Globus pallidus (tissue), 1 donor: Measurements from ENCODE around the gene MAB21L1.

ENCODE experiments used
- DNase-seq: peaks from one replicate; pipeline ENCODE4 v3.0.0-alpha.2; 2015; ENCODE audit warnings: low spot score

Gene MAB21L1

GRCh38 chr13:35475960-35476943 is at the start of gene MAB21L1:
TSS of gene MAB21L1 (minus strand) at chr13:35476689. CDS start at chr13:35476138, 551 bp downstream.
- DNase-seq: peak; percentile 35

DNA sequence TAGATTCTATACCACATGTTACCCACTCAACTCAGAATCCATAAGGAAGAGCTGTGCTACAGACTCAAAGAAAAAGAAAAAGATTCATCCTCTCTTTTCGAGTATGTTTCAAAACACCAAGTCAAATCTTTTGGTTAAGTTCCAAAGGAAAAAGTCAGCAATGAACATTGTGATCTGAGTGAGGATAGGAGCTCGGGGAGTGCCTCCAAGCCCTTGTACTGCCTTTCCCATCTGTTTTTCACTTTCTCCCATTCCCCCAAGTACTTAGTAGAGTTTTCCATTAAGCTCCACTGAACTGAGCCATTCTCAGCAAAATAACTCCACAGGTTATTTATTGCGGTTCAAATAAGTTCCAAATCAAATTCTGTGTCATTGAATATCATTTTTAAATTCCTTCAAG is 47.7 kb upstream of the MAB21L1 start:
- no peak for DNase-seq

DNA sequence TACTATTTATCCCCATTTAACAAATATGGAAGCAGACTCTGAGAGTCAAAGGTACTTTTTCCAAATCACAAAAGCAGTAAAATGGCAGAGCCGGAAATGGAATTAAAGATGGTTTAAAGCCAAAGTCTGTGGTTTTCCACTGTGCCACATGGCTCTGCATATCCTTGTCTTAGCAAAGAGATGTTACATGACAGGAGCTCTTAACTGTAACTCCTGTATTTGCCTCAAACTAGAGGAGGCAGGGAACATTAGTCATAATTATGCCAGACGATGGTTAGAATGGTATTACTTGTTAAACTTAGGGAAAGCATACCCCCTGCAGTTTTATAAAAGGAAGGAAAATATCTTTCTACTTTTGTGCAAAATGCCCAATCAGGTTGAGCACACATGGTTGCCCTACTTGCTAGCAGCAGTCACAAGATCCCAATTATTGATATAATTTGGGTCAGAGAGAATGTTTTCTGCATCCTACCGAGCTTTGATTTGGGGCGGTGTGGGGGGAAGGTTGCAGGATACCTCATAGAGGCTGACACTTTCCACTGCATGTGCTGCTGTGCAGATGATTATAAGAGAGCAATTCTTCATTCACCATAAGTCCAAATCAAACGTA is 42.0 kb upstream of the MAB21L1 start:
- DNase-seq: no peak

- DNase-seq: no peak
Measured at GRCh38 chr13:35514801-35515502, 38.5 kb upstream of the MAB21L1 start.

DNA sequence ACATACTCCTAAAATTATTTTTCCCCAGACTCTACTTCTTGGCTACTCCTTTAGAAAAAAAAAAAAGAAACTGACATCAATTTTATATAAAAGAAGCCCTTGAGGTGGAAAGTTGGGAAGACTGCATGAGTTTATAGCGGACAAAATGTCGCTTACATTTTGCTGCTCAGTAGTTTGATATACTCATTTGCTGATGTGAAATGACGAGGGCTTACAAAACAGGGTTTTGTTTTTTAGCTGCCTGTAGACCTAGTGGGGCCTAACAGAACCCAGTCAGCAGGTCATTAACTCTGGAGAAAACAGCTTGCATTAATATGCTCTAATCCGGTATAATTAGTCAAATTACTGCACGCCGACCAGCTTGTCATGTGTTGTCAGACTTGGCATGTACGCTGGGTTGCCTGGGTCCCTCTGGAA is 37.6 kb upstream of the MAB21L1 start:
- no peak for DNase-seq

- no peak for DNase-seq
Measured at GRCh38 chr13:35512271-35512920, 35.9 kb upstream of the MAB21L1 start.

DNA sequence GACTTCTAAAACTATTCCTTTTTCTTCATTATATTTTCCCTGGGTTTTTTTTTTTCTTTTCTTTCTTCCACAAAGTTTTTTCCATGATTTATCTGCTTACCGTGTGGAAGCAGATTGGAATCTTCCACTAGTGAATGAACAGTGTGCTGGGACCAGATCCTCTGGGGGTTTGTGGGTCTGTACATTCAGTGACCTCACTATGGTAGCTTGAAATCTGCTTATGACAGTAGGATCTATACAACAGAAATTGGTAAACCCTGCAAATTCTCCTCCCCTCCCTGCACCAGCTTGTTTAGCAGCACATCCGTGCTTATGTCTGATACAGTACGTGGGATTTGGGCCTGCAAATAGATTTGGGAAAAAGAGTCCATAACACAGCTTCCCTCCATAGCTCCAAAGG is 26.0 kb upstream of the MAB21L1 start:
- no peak for DNase-seq

DNA sequence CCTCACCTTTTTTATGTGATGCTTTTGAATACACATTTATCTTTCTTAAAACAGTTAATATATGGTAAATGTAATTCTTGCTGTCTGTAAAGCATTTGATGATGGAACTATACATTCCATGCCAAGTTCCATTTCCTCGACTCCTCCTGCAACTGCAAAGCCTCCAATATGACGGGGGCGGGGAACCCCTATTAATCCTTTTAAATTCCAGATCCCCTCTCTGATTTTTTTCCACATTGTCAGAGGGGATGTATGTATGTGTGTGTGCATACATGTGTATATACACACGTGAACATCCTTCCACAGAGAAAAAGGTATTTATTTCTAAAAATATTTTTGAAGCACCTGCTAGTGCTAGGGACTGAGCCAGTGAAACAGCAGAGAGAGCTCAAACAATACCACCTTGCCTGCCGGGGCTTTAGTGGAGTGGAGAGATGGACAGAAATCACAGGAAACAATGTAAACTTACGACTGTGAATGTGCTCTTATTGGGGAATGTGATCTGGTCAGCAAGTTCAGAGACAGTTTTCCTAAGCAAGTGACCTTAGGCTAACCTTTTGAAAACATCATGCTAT is 25.3 kb upstream of the MAB21L1 start:
- no peak for DNase-seq

DNA sequence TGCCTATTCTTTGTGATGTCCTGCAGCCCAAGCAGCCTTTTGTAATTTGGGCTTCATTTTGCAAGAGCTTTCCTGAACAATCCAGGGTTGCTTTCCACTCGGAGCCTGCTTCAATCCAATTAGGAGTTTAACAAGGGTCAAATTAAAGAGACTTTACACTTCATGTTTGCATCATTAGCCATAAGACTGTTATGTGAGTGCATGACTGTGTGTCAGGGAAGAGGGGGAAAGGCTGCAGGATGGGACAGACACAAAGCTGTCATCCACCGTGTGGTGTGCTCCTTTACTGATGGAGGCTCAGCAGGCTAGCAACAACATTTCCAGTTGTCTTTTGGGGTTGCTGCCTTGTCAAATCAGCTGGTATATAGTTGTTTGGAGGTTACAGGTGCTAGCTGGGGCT is 23.7 kb upstream of the MAB21L1 start:
- DNase-seq: no peak

DNA sequence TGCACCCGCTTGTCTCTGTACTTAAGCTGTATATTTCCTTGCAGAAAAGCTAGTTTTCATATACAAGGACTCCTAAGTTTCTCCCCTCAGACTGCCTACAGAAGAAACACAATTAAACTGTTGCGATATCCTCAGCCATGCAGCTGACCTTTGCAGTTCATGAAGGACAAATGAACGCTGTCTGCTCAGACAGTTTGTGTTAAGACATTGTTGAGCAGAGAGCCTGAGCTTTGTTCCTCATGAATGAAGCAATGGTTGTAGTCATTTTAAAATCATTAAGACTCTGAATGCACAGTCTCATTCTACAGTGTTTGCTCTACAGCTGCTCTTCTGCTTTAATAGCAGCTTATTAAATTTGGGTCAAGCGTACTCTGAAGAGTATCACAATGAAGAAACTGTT is 23.2 kb upstream of the MAB21L1 start:
- peak; percentile 14 for DNase-seq

GRCh38 chr13:35499196-35499662 is 22.7 kb upstream of the MAB21L1 start:
- DNase-seq: peak; percentile 13

GRCh38 chr13:35498231-35498630 is 21.7 kb upstream of the MAB21L1 start:
- DNase-seq: no peak

GRCh38 chr13:35496761-35497386 is 20.4 kb upstream of the MAB21L1 start:
- DNase-seq: no peak

DNA sequence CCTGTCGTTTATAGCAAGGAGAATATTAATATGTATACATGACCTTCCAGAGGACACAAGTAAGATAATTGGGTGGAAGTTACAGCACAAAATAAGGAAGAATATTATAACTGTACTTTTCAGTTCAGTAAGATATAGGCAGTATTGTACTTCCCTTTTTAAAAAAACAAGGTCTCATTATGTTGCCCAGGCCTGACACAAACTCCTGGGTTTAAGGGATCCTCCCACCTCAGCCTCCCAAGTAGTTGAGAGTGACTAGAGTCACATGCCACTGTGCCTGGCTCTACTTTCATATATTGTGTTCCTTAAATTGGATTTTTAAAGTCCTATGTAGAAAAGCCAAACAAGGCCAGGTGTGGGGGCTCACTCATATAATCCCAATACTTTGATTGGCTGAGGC is 19.5 kb upstream of the MAB21L1 start:
- no peak for DNase-seq

GRCh38 chr13:35489050-35489449 is 12.6 kb upstream of the MAB21L1 start:
- no peak for DNase-seq

- no peak for DNase-seq
Measured at GRCh38 chr13:35485424-35485823, 8.9 kb upstream of the MAB21L1 start.

GRCh38 chr13:35484384-35484783 is 7.9 kb upstream of the MAB21L1 start:
- no peak for DNase-seq

DNA sequence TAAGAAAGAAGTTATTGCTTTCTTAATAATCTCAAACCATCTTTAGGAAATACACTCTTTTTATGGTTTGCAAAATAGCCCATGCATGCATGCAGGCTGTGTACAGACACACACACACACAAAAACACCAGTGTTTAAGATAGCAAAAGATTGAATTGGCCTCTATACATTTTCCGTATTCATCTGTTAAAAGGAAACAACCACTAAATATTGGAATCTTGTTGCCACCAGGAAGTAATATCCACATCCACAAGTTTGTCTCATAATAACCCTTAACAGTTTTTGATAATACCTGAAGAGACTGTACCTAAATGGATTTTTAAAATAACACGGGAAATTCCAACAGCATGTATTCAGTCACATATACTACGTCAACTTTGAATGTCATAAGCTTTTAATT is 7.3 kb upstream of the MAB21L1 start:
- DNase-seq: no peak

DNA sequence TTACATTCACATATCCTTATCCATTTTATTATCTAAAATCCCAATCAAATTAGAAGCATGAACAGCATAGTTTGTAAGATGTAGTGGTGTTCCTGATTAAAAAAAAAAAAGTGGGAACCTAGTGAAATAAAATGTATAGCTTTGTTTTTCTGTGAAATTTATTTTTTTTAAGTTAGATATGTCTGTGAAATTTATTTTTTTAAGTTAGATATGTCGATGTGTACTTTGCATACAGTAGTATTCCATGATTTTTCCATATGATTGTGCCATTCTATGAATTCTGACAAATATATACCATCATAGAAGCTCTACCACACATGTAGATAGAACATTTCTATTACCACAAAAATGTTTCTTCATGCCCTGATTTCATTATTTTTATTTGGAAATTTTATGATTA is 6.0 kb upstream of the MAB21L1 start:
- DNase-seq: no peak

GRCh38 chr13:35481777-35482176 is 5.3 kb upstream of the MAB21L1 start:
- DNase-seq: no peak

DNA sequence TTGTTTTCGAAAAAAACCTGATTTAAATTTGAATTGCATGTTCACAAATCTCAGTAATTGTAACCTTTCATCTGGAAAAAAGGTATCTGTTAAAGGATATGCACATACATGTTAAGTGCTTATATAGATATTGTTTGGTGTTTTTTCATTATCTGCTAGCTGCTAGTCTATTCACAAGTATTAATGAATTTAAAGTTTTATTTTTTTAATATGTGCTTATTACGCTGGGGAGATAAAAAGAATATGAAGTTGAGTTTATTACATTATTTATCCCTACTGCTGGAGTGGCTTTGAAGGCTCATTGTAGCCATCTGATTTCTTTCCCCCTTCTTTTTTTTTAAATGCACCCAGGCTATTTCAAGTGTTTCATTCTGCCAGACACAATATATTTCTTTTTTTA is 3.9 kb upstream of the MAB21L1 start:
- DNase-seq: no peak
